ENCODE data around the gene RAB8B. TPM values are rescaled to one million over a fixed set of nuclear protein-coding genes. Genes with fewer than 3 reads are reported as not detected.
"Not testable (repeated sequence)": the region's sequence is repeated elsewhere in the genome, so short reads cannot be mapped to it uniquely, and the experiment has no call there.

RAB8B gene
- polyA plus RNA-seq, 4 donors: 27.9 to 35.8 (median 34.6) TPM

GRCh38 chr15:63233667-63234423, 44.4 kb downstream of the RAB8B start:
- no peak for DNase-seq (ENCODE audit: low read depth in 4 of 4, low spot score in 3 of 4)

GRCh38 chr15:63234451-63234870, 45.1 kb downstream of the RAB8B start:
- DNase-seq (ENCODE audit: low read depth in 4 of 4, low spot score in 3 of 4): no peak

GRCh38 chr15:63236272-63236671, 46.9 kb downstream of the RAB8B start:
- no peak for DNase-seq (ENCODE audit: low read depth in 4 of 4, low spot score in 3 of 4)

- DNase-seq (ENCODE audit: low read depth in 4 of 4, low spot score in 3 of 4): not testable (repeated sequence)
Observed at GRCh38 chr15:63237086-63237485, 47.7 kb downstream of the RAB8B start.

- DNase-seq (ENCODE audit: low read depth in 4 of 4, low spot score in 3 of 4): no peak
Observed at GRCh38 chr15:63238171-63238570, 48.8 kb downstream of the RAB8B start.

- no peak for DNase-seq (ENCODE audit: low read depth in 4 of 4, low spot score in 3 of 4)
Observed at GRCh38 chr15:63238796-63239195, 49.4 kb downstream of the RAB8B start.

GRCh38 chr15:63240109-63240508, 50.7 kb downstream of the RAB8B start:
- no peak for DNase-seq (ENCODE audit: low read depth in 4 of 4, low spot score in 3 of 4)

GRCh38 chr15:63241316-63241715, 51.9 kb downstream of the RAB8B start:
- DNase-seq (ENCODE audit: low read depth in 4 of 4, low spot score in 3 of 4): no peak

GRCh38 chr15:63243101-63243500, 53.7 kb downstream of the RAB8B start:
- no peak for DNase-seq (ENCODE audit: low read depth in 4 of 4, low spot score in 3 of 4)

GRCh38 chr15:63243776-63244175, 54.4 kb downstream of the RAB8B start:
- DNase-seq (ENCODE audit: low read depth in 4 of 4, low spot score in 3 of 4): no peak

GRCh38 chr15:63244399-63244798, 55.0 kb downstream of the RAB8B start:
- no peak for DNase-seq (ENCODE audit: low read depth in 4 of 4, low spot score in 3 of 4)

- no peak for DNase-seq (ENCODE audit: low read depth in 4 of 4, low spot score in 3 of 4)
Observed at GRCh38 chr15:63244976-63245645, 55.7 kb downstream of the RAB8B start.

GRCh38 chr15:63246691-63247469, 57.5 kb downstream of the RAB8B start:
- DNase-seq (ENCODE audit: low read depth in 4 of 4, low spot score in 3 of 4): no peak

GRCh38 chr15:63250312-63250965, 61.0 kb downstream of the RAB8B start:
- no peak for DNase-seq (ENCODE audit: low read depth in 4 of 4, low spot score in 3 of 4)

GRCh38 chr15:63251701-63252100, 62.3 kb downstream of the RAB8B start:
- DNase-seq (ENCODE audit: low read depth in 4 of 4, low spot score in 3 of 4): no peak

- DNase-seq (ENCODE audit: low read depth in 4 of 4, low spot score in 3 of 4): no peak
Observed at GRCh38 chr15:63252292-63252691, 62.9 kb downstream of the RAB8B start.

- DNase-seq (ENCODE audit: low read depth in 4 of 4, low spot score in 3 of 4): no peak
Observed at GRCh38 chr15:63254991-63255390, 65.6 kb downstream of the RAB8B start.

- DNase-seq (ENCODE audit: low read depth in 4 of 4, low spot score in 3 of 4): no peak
Observed at GRCh38 chr15:63255489-63255990, 66.1 kb downstream of the RAB8B start.

- DNase-seq (ENCODE audit: low read depth in 4 of 4, low spot score in 3 of 4): no peak
Observed at GRCh38 chr15:63256433-63257274, 67.2 kb downstream of the RAB8B start.

GRCh38 chr15:63258658-63259057, 69.3 kb downstream of the RAB8B start:
- no peak for DNase-seq (ENCODE audit: low read depth in 4 of 4, low spot score in 3 of 4)
